GM21529 (cell line): ENCODE measurements around the gene ADAMTS15.

Experiments used
- ATAC-seq: cut with Tn5 transposase; IDR thresholded peaks from one replicate; pipeline ENCODE4 v1.9.1; 2021; ENCODE audit not compliant: unreplicated experiment

ADAMTS15 gene

DNA sequence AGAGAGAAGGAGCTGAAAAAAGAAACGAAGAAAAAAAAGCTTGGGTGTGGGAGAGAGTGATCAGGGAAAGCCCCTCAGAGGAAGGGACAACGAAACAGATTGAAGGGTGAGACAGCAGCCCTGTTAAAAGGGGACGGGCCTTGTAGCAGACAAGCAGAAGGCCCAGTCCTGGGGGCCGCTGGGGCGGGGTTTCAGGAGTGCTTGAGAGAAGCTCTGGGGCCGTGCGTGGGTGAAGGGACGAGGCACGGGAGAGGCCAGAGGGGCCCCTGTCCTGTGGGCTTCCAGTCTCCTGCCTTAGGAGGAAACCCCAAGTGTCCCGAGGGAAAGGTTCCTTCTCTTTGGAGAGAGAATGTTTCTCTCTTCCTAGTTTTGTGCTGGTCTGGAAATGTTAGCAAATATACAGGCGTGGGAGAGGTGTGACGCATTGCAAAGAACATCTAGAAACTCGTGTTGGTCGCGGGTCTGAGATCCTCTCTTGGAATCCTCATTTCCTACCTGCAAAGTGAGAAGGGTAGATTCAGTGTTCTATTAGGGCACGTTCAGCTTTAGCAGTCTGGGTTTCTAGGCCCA lies 28.6 kb downstream of the ADAMTS15 start:
- no peak for ATAC-seq

DNA sequence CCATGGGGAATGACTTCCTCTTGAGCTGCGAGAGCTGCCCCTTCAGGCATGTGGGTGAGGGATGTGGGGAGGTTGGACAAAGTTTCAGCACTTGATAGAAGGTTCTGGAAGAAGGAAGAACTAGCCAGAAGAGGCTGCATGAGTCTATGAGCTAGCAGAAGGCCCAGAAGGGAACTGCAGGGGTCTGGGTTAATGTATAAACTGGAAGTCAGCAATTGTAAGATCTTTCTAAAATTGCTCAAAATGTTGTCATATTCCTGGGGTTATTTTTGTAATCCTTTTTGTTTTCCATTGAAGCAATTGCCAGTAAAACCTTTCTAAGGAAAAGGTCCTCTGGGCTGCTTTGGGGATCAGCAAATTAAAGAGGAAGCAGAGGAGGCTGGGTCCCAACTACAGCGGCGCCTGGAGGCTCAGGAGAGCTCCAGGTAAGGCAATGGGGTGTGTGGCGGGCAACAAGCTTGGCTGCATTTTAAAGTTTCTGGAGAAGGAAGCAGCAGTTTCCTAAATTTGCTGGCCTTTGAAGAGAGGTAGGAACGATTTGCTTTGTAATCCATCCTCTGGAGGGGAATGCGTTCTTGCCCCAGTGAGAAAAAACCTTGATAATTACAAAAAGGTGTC lies 29.2 kb downstream of the ADAMTS15 start:
- no peak for ATAC-seq

DNA sequence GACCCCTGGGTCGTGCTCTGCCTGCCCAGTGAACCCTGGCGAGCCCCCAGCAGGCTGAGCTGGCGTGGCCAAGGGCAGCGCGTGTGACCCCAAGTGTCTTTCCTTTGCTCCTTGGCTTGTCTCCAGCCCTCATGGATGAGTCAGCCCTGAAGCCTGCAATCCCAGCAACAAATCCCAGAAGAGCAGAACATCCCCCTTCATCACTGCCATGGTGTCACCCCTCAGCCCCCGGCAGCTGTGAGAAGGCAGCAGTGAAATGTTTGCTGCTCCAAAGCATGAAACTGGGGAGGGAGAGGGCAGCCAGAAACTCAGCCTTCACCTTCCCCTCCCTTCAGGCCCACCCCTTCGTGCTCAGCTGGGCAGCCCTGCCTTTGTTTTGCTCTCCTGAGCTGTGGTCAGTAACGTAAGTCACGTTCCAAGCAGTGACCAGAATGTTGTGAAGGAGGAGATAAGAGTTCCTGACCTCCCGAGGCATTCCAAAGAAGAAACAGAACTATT lies 29.8 kb downstream of the ADAMTS15 start:
- ATAC-seq = no peak

GRCh38 chr11:130478881-130479280 lies 30.4 kb downstream of the ADAMTS15 start:
- no peak for ATAC-seq

GRCh38 chr11:130480186-130480585 lies 31.7 kb downstream of the ADAMTS15 start:
- ATAC-seq = no peak

DNA sequence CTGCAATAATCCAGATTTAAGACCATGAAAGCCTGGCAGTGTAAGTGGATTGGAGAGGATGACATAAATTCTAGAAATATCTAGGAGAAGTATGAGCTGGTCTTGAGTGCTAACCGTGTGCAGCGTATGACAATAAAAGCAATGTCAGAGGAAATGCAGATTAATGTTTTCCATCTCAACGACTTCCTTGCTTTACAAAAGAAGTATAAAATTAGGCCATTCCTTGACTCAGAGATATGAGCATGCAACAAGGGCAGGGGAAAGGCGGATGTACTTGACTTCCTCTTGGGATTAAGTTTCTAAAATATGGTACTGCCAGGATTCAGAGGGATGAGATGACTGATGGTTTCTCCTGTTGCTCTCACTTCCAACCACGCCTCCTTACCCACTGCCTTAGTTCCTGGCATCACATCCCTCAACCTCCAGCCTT lies 32.3 kb downstream of the ADAMTS15 start:
- ATAC-seq = no peak

- no peak for ATAC-seq
Observed at GRCh38 chr11:130483124-130483523, 34.7 kb downstream of the ADAMTS15 start.

DNA sequence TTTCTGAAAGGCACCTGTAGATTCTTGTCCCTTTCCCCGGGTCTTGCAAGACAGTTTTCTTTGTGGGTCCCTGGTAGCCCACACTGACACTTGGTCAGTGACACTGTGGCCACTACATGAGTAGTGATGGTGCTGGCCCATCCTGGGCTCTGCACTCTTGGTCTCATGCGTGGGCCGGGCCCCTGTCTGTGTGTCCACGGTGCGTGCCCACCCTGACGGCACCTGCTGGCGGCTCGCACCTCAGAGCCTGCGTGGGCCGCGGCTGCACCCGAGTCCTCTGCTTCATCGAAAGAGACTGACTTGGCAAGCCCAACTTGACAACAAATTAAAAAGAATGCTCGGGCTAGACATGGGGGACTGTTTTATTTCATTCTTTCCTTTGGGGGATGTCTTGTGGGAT lies 37.5 kb downstream of the ADAMTS15 start:
- ATAC-seq = no peak

GRCh38 chr11:130486391-130486836 lies 38.0 kb downstream of the ADAMTS15 start:
- ATAC-seq = no peak

DNA sequence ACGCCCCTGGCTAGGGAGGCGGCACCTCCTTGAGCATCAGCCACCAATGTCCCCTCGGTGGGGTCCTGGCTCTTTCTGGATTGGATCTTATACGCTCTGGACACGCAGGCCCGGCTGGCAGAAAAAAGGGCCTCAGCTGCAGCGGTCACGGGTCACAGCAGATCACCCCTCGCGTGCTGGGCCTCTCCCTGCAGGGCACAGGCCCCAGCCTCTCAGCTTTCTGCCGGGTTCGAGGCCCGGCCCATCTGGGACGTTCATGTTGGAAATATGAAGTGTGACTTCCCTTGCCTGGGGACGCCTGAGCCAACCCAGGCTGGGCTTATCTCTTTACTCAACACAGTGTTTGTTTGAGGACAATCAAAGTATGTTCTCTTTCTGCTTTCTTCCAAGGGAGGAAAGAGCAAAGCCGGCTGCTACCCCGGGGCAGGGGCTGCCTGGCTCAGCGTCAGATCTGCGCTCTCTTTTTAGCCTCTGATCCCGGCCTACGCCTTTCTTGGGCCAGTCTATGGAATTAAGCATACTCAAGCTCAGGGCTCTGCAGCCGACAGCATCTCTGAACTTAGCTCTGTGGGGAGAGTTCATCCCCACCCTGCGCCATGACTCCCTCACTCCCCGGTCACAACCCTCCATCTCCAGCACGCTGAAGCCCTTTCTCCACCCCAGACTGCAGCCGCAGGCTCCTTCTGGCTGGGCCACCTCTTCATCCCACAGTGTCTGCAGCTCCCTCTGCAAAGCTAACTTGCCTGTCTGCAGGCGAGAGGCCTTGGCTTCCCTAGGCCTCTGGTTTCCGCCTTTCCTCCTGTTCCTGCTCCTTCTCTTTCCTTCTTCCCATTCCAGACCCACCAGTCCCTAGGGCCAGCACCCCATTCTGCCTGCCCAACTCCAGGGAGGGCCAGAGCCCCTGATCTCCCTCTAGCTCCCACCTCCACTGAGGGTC lies 38.8 kb downstream of the ADAMTS15 start:
- no peak for ATAC-seq

- no peak for ATAC-seq
Observed at GRCh38 chr11:130487924-130488815, 39.7 kb downstream of the ADAMTS15 start.

DNA sequence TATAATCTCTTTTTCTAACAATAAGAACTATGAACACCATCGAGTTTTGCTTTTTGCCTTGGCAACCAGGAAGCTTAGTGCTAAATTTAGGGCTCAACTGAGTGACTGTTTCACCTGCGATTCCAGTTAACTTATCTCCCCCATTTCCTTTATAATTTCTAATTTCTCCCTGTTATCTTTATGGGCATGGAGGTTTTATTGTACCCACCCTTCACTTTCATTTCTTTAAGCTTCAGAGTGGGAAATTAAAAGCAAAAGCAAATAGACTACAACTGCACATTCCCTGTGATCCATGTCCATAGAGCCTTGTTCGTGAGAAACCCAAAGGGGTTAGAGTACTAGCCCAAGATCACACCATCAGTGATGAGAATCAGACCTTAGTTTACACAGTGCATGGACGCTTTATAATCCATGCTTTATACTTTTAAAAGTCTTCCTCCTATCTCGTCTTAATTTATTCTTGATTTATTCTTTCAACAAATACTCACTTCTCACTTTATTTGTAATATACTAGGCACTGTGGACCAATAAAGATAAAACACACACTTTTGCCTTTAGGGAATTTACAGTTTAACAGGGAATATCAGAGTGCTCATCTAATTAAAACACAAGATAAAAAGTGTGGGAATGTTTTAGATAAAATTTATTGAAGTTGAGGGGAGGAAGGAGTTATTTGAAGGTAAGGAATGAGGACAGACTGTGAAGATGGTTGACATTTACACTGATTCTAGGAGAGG lies 40.6 kb downstream of the ADAMTS15 start:
- ATAC-seq = no peak

- ATAC-seq = no peak
Observed at GRCh38 chr11:130489716-130490115, 41.3 kb downstream of the ADAMTS15 start.

GRCh38 chr11:130490682-130491449 lies 42.4 kb downstream of the ADAMTS15 start:
- no peak for ATAC-seq

- no peak for ATAC-seq
Observed at GRCh38 chr11:130498181-130498580, 49.7 kb downstream of the ADAMTS15 start.

GRCh38 chr11:130499828-130500227 lies 51.4 kb downstream of the ADAMTS15 start:
- ATAC-seq = no peak

GRCh38 chr11:130504317-130504716 lies 55.9 kb downstream of the ADAMTS15 start:
- no peak for ATAC-seq

DNA sequence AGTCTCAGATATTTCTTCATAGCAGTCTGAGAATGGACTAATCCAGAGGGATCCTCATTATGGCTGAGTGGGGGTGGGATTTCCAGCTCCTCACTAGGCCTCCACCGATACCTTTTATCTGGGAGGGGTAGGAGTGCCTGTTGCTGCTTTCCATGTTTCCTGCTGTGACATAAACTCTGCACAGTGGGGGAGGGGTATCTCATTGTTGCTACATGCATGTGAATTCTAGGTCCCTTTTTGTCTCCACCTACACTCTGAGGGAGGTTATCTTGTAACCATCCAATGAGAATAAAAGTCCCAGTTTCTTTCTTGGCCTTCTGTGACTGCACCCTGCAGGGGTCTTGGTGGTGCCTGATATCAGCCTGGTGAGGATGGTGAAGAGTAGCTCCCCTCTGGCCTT lies 60.5 kb downstream of the ADAMTS15 start:
- ATAC-seq = no peak

GRCh38 chr11:130509942-130510341 lies 61.5 kb downstream of the ADAMTS15 start:
- ATAC-seq = no peak
